ENCODE measurements around the gene MAGEA8.
"Not testable (repeated sequence)": the region's sequence is repeated elsewhere in the genome, so short reads cannot be mapped to it uniquely, and the experiment has no call there.

The MAGEA8 gene, protein sequence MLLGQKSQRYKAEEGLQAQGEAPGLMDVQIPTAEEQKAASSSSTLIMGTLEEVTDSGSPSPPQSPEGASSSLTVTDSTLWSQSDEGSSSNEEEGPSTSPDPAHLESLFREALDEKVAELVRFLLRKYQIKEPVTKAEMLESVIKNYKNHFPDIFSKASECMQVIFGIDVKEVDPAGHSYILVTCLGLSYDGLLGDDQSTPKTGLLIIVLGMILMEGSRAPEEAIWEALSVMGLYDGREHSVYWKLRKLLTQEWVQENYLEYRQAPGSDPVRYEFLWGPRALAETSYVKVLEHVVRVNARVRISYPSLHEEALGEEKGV

DNA sequence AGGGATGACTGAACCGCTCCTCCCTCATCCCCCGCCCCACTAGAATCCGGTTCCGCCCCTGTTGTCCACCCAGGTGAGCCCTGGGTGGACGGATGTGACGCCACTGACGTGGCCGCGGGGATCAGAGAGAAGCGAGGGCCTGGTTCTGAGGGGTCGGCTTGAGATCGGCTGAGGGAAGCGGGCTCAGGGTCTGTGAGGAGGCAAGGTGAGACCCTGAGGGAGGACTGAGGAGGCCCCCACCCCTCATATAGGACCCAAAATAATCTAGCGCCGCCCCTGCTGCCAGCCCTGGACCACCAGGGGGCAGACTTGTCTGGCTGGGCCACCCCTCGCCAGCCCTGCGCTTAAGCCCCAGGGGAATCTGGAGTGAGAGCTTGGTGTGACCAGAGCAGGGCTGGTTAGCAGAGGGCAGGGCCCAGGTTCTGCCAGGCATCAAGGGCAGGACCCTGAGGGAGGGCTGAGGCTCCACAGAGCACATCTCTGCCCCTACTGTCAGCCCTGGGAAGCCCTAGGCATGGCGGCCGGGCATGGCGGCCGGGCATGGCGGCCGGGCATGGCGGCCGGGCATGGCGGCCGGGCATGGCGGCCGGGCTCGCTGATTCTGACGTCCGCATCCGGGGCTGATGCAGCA lies at the start of gene MAGEA8:
Gene MAGEA8 (plus strand): TSS at position 103 of the 631 bp plus-strand sequence. CDS start 3,090 bp downstream, outside the sequence.
- no peak for DNase-seq

DNA sequence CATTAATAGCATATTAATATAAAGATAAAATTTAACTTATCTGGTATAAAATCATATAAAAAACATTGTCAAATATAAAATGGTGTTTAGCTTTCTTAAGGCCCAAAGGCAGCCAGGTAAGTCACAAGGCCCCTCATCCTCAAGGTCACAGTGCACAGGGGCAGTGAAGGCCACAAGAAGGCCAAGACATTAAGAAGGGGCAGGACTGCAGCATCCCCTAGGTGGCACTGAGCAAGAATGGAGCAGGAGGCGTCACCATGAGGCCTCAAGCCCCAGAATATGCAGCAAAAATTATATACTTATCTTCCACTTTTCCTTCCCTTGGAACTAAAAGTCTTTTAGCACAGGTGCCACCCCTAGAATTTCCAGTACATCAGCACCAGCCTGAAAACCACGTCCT lies 49.5 kb upstream of the MAGEA8 start:
- no peak for DNase-seq

DNA sequence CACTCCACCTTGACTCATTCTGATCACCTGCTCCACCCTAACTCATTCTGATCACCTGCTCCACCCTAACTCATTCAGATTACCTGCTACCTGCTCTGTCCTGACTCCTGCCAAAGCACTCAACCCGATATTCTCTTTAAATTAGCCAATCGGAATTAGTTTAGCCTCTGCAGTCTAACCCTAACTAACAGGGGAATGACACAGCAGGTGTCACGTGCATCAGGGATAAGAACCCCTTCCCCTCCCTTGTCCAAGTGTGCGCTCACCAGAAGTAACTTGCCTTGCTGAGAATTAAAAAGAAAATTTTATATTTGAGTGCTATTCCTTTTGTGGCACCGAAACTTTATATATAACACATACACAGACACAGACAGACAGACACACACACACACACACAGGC lies 44.3 kb upstream of the MAGEA8 start:
- not testable (repeated sequence) for DNase-seq

DNA sequence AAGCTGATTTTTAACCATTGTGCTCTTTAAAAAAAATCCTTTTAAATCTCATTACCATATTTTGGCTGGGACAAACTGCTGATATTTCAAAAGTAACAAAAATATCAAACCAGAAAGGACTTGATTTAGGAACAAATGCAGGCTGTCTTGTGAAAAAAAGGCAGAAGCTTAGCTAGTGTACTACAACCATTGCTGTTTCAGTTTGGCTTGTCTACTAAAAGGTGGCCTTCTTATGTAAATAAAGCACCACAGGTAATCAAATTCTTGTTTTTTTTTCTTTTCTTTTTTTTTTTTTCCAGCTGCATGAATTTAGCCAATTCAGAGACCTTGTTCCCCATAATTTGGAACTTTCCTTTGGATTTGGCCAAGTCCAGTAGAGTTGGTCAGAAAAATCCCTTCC lies 43.8 kb upstream of the MAGEA8 start:
- DNase-seq: no peak

DNA sequence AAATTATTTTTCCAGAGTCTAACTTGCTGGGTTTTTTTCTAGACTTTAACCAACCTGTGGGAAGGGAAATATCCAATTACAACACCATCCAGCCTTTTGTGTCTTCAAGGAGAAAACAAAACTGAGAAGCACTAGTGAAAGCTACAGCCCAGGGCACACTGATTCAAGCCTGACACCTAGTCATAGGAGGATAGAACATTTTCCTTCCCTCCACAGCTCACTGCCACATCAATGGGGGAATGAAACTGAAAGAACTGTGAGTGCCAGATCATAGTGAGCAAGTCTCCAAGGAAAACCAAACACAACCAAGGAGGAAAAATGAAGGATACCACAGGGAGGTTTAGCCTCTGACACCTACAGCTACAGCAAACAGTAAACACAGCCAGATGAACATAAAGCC lies 43.3 kb upstream of the MAGEA8 start:
- no peak for DNase-seq

GRCh38 chrX:149841929-149842328 lies 39.1 kb upstream of the MAGEA8 start:
- no peak for DNase-seq

GRCh38 chrX:149845385-149845784 lies 35.6 kb upstream of the MAGEA8 start:
- DNase-seq: no peak

GRCh38 chrX:149846789-149847188 lies 34.2 kb upstream of the MAGEA8 start:
- DNase-seq: no peak

DNA sequence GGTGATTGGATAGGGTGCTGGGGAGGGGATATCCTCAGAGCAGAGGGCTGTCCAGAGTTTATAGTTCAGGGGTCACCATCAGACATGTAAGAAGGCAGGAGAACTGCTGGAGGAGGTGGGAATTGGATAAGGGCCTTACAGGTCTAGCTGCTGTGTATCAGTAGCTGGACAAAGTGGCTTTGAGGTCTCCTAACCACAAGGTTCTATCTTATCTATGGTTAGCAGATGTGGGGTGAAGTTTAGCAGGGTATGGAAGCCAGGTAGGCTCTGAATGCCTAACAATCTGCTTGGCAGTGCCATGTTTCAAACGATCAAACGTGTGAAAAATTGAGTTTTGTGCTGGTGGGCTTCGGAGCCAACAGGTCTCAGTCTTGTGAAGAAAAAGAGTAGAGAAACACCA lies 32.1 kb upstream of the MAGEA8 start:
- DNase-seq: no peak

GRCh38 chrX:149849787-149850186 lies 31.2 kb upstream of the MAGEA8 start:
- no peak for DNase-seq

DNA sequence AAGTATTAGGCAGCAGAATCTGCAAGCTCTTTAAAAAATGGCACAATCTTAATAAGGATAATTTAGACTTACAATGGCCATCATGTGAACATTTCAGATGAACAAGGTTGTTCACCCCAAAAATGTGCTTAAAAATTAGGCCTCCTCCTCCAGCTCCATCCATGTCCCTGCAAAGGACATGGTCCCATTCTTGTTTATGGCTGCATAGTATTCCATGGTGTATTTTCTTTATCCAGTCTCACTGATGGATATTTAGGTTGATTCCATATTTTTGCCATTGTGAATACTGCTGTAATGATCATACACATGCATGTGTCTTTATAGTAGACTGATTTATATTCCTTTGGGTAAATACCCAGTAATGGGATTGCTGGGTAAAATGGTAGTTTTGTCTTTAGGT lies 29.1 kb upstream of the MAGEA8 start:
- DNase-seq: no peak

GRCh38 chrX:149853925-149854324 lies 27.1 kb upstream of the MAGEA8 start:
- no peak for DNase-seq

- no peak for DNase-seq
Measured at GRCh38 chrX:149858592-149858991, 22.4 kb upstream of the MAGEA8 start.

DNA sequence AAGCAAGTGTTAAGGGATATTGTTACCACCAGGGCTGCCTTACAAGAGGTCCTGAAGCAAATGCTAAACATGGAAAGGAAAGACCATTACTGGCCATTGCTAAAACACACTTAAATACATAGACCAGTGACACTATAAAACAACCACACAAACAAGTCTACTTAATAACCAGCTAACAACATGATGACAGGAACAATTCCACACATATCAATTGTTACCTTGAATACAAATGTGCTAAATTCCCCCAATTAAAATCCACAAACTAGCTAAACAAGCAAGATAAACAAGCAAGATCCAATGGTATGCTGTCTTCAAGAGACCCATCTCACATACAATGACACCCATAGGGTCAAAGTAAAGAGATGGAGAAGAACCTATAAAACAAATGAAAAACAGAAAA lies 20.5 kb upstream of the MAGEA8 start:
- no peak for DNase-seq

DNA sequence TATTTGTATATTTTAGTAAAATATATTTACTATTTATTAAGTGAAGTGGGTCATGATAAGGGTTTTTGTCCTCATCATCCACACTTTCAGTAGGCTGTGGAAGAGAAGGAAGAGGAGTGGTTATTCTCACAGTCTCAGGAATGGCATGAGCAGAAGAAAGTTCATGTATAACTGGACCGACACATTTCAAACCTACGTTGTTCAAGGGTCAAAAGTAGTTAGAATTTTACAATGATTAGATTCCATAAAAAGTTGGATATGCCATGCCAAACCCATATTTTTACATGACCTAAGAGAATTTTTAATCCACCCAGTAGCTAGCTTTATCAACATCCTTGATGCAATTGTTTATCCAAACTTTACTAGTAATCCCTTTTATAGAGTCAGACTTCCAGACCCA lies 15.6 kb upstream of the MAGEA8 start:
- no peak for DNase-seq

DNA sequence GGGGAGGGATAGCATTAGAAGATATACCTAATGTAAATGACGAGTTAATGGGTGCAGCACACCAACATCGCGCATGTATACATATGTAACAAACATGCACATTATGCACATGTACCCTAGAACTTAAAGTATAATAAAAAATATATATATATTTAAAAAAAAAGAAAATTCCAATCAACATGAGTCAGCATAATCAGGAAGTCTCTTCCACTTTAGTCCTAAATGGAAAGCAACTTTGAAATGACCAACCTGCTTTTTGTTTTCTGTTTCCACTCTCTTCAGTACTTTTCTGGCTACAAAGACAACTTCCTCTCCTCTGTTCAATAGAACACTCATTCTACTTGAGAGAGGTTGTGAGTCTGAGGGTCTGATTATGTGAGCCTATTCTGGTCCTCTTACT lies 13.5 kb upstream of the MAGEA8 start:
- DNase-seq: no peak

DNA sequence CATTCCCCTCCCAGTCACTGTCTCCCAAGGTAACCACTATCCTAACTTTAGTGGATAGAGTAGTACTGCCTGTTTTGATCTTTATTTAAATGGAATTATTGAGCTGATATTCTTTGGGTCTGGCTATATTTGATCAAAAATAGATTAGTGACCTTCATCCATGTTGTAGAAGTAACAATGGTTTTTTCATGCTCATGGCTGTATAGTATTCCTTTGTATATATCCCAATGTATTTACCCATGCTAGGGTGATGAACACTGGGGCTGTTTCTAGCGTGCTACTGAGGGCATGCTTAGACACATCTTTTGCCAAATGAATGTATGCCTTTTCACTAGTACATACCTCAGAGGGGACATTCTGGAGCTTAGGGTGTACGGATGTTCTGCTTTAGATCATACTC lies 10.1 kb upstream of the MAGEA8 start:
- no peak for DNase-seq

DNA sequence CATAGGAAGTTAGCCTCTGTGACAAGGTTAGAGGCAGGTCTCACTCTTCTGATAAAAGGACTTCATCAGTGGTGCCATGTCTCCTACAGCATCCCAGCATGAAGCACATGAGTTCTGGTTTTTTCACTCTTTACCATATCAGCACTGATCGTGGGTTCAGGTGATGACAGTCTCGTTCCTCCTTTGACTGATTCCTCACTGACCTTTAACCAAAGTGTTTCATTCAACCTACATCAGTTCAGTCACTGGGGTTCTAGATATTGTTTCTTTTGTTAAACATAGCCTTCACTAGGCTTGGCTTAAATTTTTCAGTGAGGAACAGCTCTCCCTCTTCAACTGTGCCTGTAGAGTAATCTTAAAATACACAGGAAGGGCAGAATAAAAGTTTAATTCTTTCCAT lies 9.6 kb upstream of the MAGEA8 start:
- no peak for DNase-seq

DNA sequence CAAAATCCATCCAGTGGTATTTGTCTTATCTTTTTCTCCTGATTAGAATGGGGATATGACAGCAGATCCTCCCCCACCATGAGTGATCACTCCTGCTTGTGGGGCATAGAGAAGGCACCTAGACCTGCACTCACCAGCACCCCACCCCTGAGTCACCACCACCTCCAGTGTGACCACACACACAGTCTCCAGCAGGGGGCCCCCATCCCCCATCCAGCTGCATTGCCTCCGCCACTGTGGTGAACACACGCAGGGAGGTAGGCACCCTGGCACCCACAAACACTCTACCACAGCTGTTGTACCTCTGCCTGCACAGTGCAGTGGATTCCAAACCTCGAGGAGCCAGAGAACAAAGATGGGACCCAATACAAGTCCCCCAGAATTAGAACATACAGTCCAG lies 9.0 kb upstream of the MAGEA8 start:
- DNase-seq: peak; percentile 47

DNA sequence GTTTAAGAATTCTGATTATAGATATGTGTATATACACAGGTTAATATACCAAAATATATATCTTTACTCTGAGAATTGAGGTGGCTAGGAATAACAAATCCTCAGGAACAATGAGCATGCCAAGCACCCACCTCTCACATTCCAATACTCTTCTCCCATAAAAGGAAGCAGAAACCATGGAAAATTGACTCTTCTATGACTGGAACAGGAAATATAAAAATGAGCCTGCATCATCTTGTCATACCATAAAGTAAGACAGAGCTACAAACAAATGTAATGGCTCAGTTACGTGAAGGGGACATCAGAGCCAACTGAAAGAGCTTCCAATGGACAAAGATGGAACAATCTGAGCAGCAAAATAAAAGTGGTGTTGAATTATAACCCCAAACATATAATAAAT lies 3.8 kb upstream of the MAGEA8 start:
- DNase-seq: no peak

- DNase-seq: no peak
Measured at GRCh38 chrX:149877636-149878035, 3.3 kb upstream of the MAGEA8 start.

DNA sequence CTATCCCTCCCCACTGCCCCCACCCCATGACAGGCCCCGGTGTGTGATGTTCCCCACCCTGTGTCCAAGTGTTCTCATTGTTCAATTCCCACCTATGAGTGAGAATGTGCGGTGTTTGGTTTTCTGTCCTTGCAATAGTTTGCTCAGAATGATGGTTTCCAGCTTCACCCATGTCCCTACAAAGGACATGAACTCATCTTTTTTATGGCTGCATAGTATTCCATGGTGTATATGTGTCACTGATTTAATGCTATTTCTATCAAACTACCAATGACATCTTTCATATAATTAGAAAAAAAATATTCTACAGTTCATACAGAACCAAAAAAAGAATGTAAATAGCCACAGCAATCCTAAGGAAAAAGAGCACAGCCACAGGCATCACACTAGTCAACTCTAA lies 9.8 kb downstream of the MAGEA8 start:
- not testable (repeated sequence) for DNase-seq

- DNase-seq: no peak
Measured at GRCh38 chrX:149898554-149898953, 17.6 kb downstream of the MAGEA8 start.

DNA sequence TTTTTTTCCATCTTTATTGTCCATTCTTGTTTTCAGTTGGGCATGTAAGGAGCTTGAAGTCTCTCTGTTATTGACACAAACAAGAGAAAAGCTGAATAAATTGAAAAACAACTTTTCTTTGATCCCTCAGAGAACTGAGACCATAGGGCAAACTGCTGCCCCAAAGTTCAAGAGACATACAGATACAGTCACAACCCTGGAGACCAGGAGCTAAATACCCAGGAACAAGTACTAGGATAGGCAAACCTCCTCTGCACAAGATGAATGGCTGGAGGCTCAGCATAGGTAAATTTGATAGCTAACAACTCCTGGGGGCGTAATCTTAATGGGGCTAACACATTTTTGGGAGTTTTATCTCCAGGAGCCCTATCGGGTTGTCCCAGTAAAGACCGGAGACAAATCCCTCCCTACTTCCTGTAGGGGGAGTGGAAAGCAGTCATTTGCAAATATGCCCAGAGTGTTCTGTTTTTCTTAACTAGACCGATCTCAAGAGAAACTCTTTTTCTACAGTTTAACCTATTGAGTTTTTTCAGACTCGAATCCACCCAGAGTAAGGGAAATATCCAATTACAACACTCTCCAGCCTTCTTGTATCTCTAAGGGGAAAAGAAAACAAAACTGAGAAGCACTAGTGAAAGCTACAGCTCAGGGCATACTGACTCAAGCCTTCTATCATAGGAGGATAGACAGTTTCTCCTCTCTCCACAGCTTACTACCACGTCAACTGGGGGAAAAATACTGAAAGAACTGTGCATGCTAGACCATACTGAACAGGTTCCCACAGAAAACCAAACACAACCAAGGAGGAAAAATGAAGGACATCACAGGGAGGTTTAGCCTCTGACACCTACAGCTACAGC lies 23.1 kb downstream of the MAGEA8 start:
- DNase-seq: no peak

Data from activated CD4-positive, CD25-positive, alpha-beta regulatory T cell treated with anti-CD3 and anti-CD28 coated beads, Interleukin-2, amount 50 U/mL, for 72 hours (primary cell).